Measurements from ENCODE around the gene TPCN2. TPM values are rescaled to one million over a fixed set of nuclear protein-coding genes. Genes with fewer than 3 reads are reported as not detected.

Gene TPCN2
- total and polyA plus RNA-seq, 12 donors, result 3.4 to 19.2 (median 7.8) TPM

GRCh38 chr11:69154938-69155301, 106.2 kb downstream of the TPCN2 start:
- ATAC-seq, result no peak
- intact Hi-C loops (cut with DNase I), result no loop called here
- TF ChIP-seq CTCF (IDR thresholded peaks at IDR 0.05), result no peak

GRCh38 chr11:69155302-69156234, 106.8 kb downstream of the TPCN2 start, which contains the start of gene SMIM38:
SMIM38 (plus strand) TSS chr11:69155935; CDS start chr11:69157847, 1,912 bp downstream.
- Histone ChIP-seq H3K36me3 (no peaks in the 10 kb centered on the region), H3K27ac (peak within 1 kb of the TSS; percentile 33 to 85 (median 78)), H3K4me3 (no peak within 1 kb of the TSS), H3K9me3 (peaks cover 0 to 5% (median 0%) of the 10 kb centered on the region in 11 donors), H3K27me3 (peaks cover 0 to 16% (median 0%) of the 10 kb centered on the region in 7 donors), H3K4me1 (peaks cover 16 to 78% (median 38%) of the 10 kb centered on the region in 9 donors)
- TF ChIP-seq CTCF (IDR thresholded peaks at IDR 0.05), result no peak
- intact Hi-C loops (cut with DNase I), result no loop called here
- ATAC-seq, result peak in 2 of 8 donors; percentile 11 to 45
- 58 to 62% methylated on average over 32 of the region's 32 CpGs for WGBS, 2 donors
- DNase-seq, result peak in 1 of 2 donors; percentile 40

More at GRCh38 chr11:69154938-69155301, 106.2 kb downstream of the TPCN2 start:
- 80 to 86% methylated on average over 10 of the region's 10 CpGs for WGBS, 2 donors
- Histone ChIP-seq H3K36me3 (no peaks in the 10 kb centered on the region), H3K27ac (peak overlapping the region in 6 of 10 donors; percentile 25 to 84 (median 58)), H3K4me1 (peaks cover 16 to 72% (median 35%) of the 10 kb centered on the region in 9 donors), H3K4me3 (no peak overlapping the region), H3K27me3 (peaks cover 0 to 16% (median 0%) of the 10 kb centered on the region in 7 donors), H3K9me3 (peaks cover 0 to 11% (median 0%) of the 10 kb centered on the region in 11 donors)
- no peak for DNase-seq

GRCh38 chr11:69156235-69156639, 107.5 kb downstream of the TPCN2 start:
- intact Hi-C loops (cut with DNase I), result no loop called here
- DNase-seq, result no peak
- Histone ChIP-seq H3K9me3 (no peaks in the 10 kb centered on the region), H3K27me3 (peaks cover 0 to 16% (median 0%) of the 10 kb centered on the region in 7 donors), H3K4me3 (no peak overlapping the region), H3K36me3 (no peaks in the 10 kb centered on the region), H3K4me1 (peaks cover 18 to 85% (median 43%) of the 10 kb centered on the region in 9 donors), H3K27ac (peak overlapping the region in 8 of 10 donors; percentile 4 to 85 (median 81))
- no peak for TF ChIP-seq CTCF (IDR thresholded peaks at IDR 0.05)
- ATAC-seq, result no peak
- 66 to 68% methylated on average over 13 of the region's 13 CpGs for WGBS, 2 donors

- Histone ChIP-seq H3K4me1 (peaks cover 20 to 86% (median 46%) of the 10 kb centered on the region in 9 donors), H3K27ac (peak overlapping the region; percentile 30 to 85 (median 78)), H3K36me3 (no peaks in the 10 kb centered on the region), H3K9me3 (no peaks in the 10 kb centered on the region), H3K27me3 (peaks cover 0 to 16% (median 0%) of the 10 kb centered on the region in 7 donors), H3K4me3 (peak overlapping the region in 2 of 10 donors; percentile 6 to 9)
- DNase-seq, result no peak
- ATAC-seq, result peak in 2 of 8 donors; percentile 28 to 33
- intact Hi-C loops (cut with DNase I), result no loop called here
- no peak for TF ChIP-seq CTCF (IDR thresholded peaks at IDR 0.05)
- WGBS, 2 donors, result 74 to 77% methylated on average over 14 to 15 of the region's 15 CpGs
Measured at GRCh38 chr11:69156673-69157155, 108.0 kb downstream of the TPCN2 start.

All from heart right ventricle (tissue), 16 donors.